ENCODE data around the gene RAD51AP1.
"Not testable (repeated sequence)": the region's sequence is repeated elsewhere in the genome, so short reads cannot be mapped to it uniquely, and the experiment has no call there.

GRCh38 chr12:4509269-4509668 is 29.4 kb upstream of the RAD51AP1 start:
- TF ChIP-seq CTCF (IDR thresholded peaks at IDR 0.05; ENCODE audit: low read depth, low read length); EZH2phosphoT487 (IDR thresholded peaks at IDR 0.05; ENCODE audit: low read depth): not testable (repeated sequence)
